Measurements from ENCODE around the gene AP4B1. TPM values are rescaled to one million over a fixed set of nuclear protein-coding genes. Genes with fewer than 3 reads are reported as not detected.
A peak's percentile ranks its signal among the peaks of the same experiment; 100 is the strongest.

The AP4B1 gene
- total RNA-seq, 1 experiment from 2014 or later: 18.3 TPM

DNA sequence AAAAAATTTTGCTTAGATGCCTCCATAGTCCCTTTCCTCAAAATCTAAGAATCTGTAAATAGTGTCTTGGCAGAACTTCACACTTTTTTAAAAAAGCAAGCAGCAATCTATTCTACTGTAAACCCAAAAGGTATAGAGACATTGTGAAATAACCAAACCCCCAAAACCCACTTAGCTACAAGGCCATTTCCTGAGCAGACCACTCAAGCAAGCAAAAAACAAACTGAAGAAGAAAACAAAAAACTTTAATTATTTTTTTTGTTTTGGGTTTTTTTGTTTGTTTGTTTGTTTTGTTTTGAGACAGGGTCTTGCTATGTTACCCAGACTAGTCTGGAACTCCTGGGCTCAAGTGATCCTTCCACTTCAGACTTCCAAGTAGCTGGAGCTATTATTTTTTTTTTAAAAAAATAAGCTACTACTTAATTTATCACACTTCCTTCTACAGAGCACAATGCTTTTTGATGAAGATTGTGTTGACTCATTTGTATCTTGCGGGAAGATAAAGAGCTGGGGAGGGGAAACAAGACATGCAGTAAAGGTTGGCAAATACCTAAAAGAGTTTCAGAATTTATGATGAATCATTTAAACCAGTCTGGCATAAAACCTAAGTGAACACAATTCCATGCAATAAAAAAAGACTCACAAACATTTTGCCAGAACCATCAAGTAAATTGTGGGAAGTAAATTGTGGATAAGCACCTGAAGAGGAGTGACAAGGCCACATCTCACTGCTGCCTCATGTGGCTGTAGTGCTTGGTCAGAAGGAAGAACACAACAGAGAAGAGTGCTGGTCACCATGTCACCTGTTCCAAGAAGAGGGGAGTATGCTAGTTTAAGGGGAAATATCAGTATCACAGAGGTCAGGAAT is 30.4 kb downstream of the AP4B1 start:
- H3K36me3 Mint-ChIP-seq (ENCODE audit: insufficient read depth, unreplicated experiment): no peaks in the 10 kb centered on the region
- intact Hi-C loops (cut with micrococcal nuclease; ENCODE audit: unreplicated experiment): no loop called here
- CTCF ChIA-PET: interaction anchor here (0.7 kb wide), 1 partner anchor 12 kb away, joined by 3 read pairs; no protein-coding TSS in a partner anchor
- no peak overlapping the region for H3K4me3 Mint-ChIP-seq (ENCODE audit: low read depth, unreplicated experiment)
- H3K27me3 Mint-ChIP-seq (ENCODE audit: unreplicated experiment): no peaks in the 10 kb centered on the region
- peak overlapping the region; percentile 7 for H3K27ac Mint-ChIP-seq (ENCODE audit: unreplicated experiment)
- TF ChIP-seq, protein P1, sequence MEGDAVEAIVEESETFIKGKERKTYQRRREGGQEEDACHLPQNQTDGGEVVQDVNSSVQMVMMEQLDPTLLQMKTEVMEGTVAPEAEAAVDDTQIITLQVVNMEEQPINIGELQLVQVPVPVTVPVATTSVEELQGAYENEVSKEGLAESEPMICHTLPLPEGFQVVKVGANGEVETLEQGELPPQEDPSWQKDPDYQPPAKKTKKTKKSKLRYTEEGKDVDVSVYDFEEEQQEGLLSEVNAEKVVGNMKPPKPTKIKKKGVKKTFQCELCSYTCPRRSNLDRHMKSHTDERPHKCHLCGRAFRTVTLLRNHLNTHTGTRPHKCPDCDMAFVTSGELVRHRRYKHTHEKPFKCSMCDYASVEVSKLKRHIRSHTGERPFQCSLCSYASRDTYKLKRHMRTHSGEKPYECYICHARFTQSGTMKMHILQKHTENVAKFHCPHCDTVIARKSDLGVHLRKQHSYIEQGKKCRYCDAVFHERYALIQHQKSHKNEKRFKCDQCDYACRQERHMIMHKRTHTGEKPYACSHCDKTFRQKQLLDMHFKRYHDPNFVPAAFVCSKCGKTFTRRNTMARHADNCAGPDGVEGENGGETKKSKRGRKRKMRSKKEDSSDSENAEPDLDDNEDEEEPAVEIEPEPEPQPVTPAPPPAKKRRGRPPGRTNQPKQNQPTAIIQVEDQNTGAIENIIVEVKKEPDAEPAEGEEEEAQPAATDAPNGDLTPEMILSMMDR (IDR thresholded peaks at IDR 0.05; ENCODE audit: unreplicated experiment): no peak
- no TSS peak for BruUV-seq (replicated peaks)
- H3K9me3 Mint-ChIP-seq (ENCODE audit: low read depth, unreplicated experiment): no peaks in the 10 kb centered on the region
- H3K4me1 Mint-ChIP-seq (ENCODE audit: low read depth, unreplicated experiment): peaks cover 28% of the 10 kb centered on the region
- peak; percentile 23 for DNase-seq

DNA sequence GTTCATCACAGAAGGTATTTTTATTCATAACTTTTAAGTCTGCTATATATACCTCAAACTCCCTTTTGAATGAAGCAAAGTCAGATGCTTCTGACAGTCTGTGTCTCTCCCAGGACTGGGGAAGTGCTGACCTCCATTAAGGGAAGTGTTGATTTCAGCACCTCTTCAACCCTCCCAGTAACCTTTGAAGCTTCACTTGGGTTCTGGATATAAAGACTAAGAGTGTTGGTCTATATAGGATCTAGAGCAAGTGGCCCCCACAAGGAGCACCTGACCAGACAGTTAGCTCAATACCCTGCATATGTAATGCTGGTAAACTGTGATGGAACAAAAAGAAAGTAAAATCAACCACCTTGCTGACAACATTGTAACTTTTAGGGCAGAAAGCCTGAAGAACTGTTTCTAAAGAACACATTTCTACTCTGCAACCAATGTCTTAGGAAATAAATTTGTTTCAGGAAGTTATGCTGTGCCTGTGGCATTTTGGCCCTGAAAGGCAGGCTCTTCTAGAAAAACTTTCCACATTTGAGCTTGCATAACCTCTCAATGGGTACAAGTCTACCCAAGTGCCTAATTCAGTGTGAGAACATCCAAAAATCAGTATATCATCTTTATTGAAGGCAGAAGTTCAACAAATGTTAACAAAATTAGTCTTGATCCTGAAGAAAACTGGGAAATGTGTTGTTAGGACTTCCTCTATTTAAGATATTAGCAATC is 32.2 kb downstream of the AP4B1 start:
- no peaks in the 10 kb centered on the region for H3K9me3 Mint-ChIP-seq (ENCODE audit: low read depth, unreplicated experiment)

DNA sequence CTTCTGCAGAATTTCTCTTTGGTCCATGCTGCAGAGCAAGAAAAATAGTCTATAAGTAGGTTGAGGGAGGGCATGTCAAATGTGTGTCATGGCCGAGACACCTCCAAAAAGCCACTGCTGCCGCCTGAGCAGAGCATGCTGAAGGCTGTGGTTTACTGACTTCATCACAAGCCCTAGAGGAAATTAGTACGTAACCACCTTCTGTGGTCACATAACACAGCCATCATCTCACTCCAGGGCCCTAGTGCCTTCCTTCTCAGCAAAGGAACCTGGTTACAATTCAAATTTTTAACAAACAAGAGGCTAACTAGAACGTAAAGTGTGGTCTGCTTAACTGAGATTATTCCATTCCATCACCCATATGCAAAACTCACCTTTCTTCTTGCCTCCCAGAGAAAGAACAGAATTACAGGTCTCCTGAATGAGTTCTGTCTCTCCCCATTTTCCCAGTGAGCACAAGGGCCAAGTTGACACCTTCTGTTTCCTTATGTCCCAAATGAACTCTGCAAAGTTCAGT is 32.9 kb downstream of the AP4B1 start, which contains the start of gene PTPN22:
PTPN22 (minus strand) TSS at position 116 of the 517 bp plus-strand sequence.
- Mint-ChIP-seq H3K27ac (ENCODE audit: unreplicated experiment) (no peak within 1 kb of the TSS), H3K9me3 (ENCODE audit: low read depth, unreplicated experiment) (no peaks in the 10 kb centered on the region), H3K27me3 (ENCODE audit: unreplicated experiment) (no peaks in the 10 kb centered on the region), H3K4me1 (ENCODE audit: low read depth, unreplicated experiment) (peaks cover 17% of the 10 kb centered on the region), H3K4me3 (ENCODE audit: low read depth, unreplicated experiment) (no peak within 1 kb of the TSS), H3K36me3 (ENCODE audit: insufficient read depth, unreplicated experiment) (no peaks in the 10 kb centered on the region)
- DNase-seq: no peak
- no TSS peak for BruUV-seq (replicated peaks)
- TF ChIP-seq, protein P1 (IDR thresholded peaks at IDR 0.05; ENCODE audit: unreplicated experiment): no peak
- intact Hi-C loops (cut with micrococcal nuclease; ENCODE audit: unreplicated experiment): no loop called here
- CTCF ChIA-PET: no interaction called here

More for the DNA sequence above, 32.2 kb downstream of the AP4B1 start:
- DNase-seq: no peak
- H3K4me3 Mint-ChIP-seq (ENCODE audit: low read depth, unreplicated experiment): no peak overlapping the region
- no peaks in the 10 kb centered on the region for H3K27me3 Mint-ChIP-seq (ENCODE audit: unreplicated experiment)
- intact Hi-C loops (cut with micrococcal nuclease; ENCODE audit: unreplicated experiment): no loop called here
- no peaks in the 10 kb centered on the region for H3K36me3 Mint-ChIP-seq (ENCODE audit: insufficient read depth, unreplicated experiment)
- BruUV-seq (replicated peaks): no TSS peak
- no peak overlapping the region for H3K27ac Mint-ChIP-seq (ENCODE audit: unreplicated experiment)
- peaks cover 19% of the 10 kb centered on the region for H3K4me1 Mint-ChIP-seq (ENCODE audit: low read depth, unreplicated experiment)
- CTCF ChIA-PET: no interaction called here
- TF ChIP-seq, protein P1 (IDR thresholded peaks at IDR 0.05; ENCODE audit: unreplicated experiment): no peak

DNA sequence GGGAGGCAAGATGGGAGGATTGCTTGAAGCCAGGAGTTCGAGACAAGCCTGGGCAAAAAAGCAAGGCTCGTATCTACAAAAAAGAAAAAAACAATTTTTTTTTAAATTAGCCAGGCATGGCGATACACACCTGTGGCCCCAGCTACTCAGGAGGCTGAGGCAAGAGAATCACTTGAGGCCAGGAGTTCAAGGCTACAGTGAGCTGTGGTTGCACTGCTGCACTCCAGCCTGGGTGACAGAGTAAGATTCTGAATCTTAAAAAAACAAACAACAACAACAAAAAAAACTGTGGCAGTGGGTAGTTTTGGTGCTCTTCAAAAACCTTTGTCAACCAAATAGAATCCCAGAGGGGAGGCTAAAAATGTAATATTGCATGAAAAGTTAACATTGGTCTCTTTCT is 33.8 kb downstream of the AP4B1 start:
- Mint-ChIP-seq H3K4me1 (ENCODE audit: low read depth, unreplicated experiment) (peaks cover 17% of the 10 kb centered on the region), H3K9me3 (ENCODE audit: low read depth, unreplicated experiment) (no peaks in the 10 kb centered on the region), H3K36me3 (ENCODE audit: insufficient read depth, unreplicated experiment) (no peaks in the 10 kb centered on the region), H3K27ac (ENCODE audit: unreplicated experiment) (no peak overlapping the region), H3K4me3 (ENCODE audit: low read depth, unreplicated experiment) (no peak overlapping the region), H3K27me3 (ENCODE audit: unreplicated experiment) (no peaks in the 10 kb centered on the region)
- intact Hi-C loops (cut with micrococcal nuclease; ENCODE audit: unreplicated experiment): no loop called here
- no TSS peak for BruUV-seq (replicated peaks)
- CTCF ChIA-PET: no interaction called here
- TF ChIP-seq, protein P1 (IDR thresholded peaks at IDR 0.05; ENCODE audit: unreplicated experiment): no peak
- no peak for DNase-seq
